Endothelial cell of hepatic sinusoid (primary cell): ENCODE data around the gene NDFIP2.

Experiments used
- in situ Hi-C: cut with HindIII; loops from 2 replicates; pipeline ENCODE4 v1.10.0; 2017; ENCODE audit warnings: low sequenced_read_pairs

The NDFIP2 gene

GRCh38 chr13:79492313-79492798 is 11.4 kb downstream of the NDFIP2 start:
- in situ Hi-C loops, result no loop called here

- in situ Hi-C loops, result no loop called here
Measured at GRCh38 chr13:79492918-79493594, 12.1 kb downstream of the NDFIP2 start.

- in situ Hi-C loops, result no loop called here
Measured at GRCh38 chr13:79496188-79496587, 15.2 kb downstream of the NDFIP2 start.

- in situ Hi-C loops, result no loop called here
Measured at GRCh38 chr13:79497064-79497463, 16.1 kb downstream of the NDFIP2 start.

- in situ Hi-C loops, result no loop called here
Measured at GRCh38 chr13:79497852-79498251, 16.9 kb downstream of the NDFIP2 start.

GRCh38 chr13:79500829-79501228 is 19.9 kb downstream of the NDFIP2 start:
- in situ Hi-C loops, result no loop called here

GRCh38 chr13:79501538-79502232 is 20.7 kb downstream of the NDFIP2 start:
- in situ Hi-C loops, result no loop called here

- in situ Hi-C loops, result no loop called here
Measured at GRCh38 chr13:79502859-79503468, 22.0 kb downstream of the NDFIP2 start.

GRCh38 chr13:79503473-79504017 is 22.6 kb downstream of the NDFIP2 start:
- in situ Hi-C loops, result no loop called here

- in situ Hi-C loops, result no loop called here
Measured at GRCh38 chr13:79508224-79508961, 27.4 kb downstream of the NDFIP2 start.

GRCh38 chr13:79511611-79512010 is 30.7 kb downstream of the NDFIP2 start:
- in situ Hi-C loops, result no loop called here

GRCh38 chr13:79512950-79513349 is 32.0 kb downstream of the NDFIP2 start:
- in situ Hi-C loops, result no loop called here

- in situ Hi-C loops, result no loop called here
Measured at GRCh38 chr13:79516595-79516994, 35.6 kb downstream of the NDFIP2 start.

- in situ Hi-C loops, result no loop called here
Measured at GRCh38 chr13:79519255-79519654, 38.3 kb downstream of the NDFIP2 start.

GRCh38 chr13:79522583-79522982 is 41.6 kb downstream of the NDFIP2 start:
- in situ Hi-C loops, result no loop called here

- in situ Hi-C loops, result loop anchor here (25.0 kb wide), 1 partner anchor 88 kb away; no protein-coding TSS in a partner anchor
Measured at GRCh38 chr13:79525064-79525857, 44.3 kb downstream of the NDFIP2 start.

- in situ Hi-C loops, result loop anchor here (25.0 kb wide), 1 partner anchor 90 kb away; no protein-coding TSS in a partner anchor
Measured at GRCh38 chr13:79527698-79528097, 46.7 kb downstream of the NDFIP2 start.

- in situ Hi-C loops, result loop anchor here (25.0 kb wide), 1 partner anchor 91 kb away; no protein-coding TSS in a partner anchor
Measured at GRCh38 chr13:79528356-79528755, 47.4 kb downstream of the NDFIP2 start.

- in situ Hi-C loops, result loop anchor here (25.0 kb wide), 1 partner anchor 91 kb away; no protein-coding TSS in a partner anchor
Measured at GRCh38 chr13:79528759-79529191, 47.8 kb downstream of the NDFIP2 start.

GRCh38 chr13:79529817-79530216 is 48.9 kb downstream of the NDFIP2 start:
- in situ Hi-C loops, result loop anchor here (25.0 kb wide), 1 partner anchor 93 kb away; no protein-coding TSS in a partner anchor
